ENCODE results near the gene ADCY2.

GRCh38 chr5:7679663-7680062, 283.7 kb downstream of the ADCY2 start:
- no peak for TF ChIP-seq ZBTB7A (IDR thresholded peaks at IDR 0.05; ENCODE audit: borderline replicate concordance, control insufficient read depth, low read depth, low read length)
- no peak for TF ChIP-seq ESRRB (CRISPR knock-in tag; IDR thresholded peaks at IDR 0.05; ENCODE audit: borderline replicate concordance)
- no peak for TF ChIP-seq JUNB (CRISPR knock-in tag; conservative IDR thresholded peaks at IDR 0.05)
- TF ChIP-seq CBFA2T2 (conservative IDR thresholded peaks at IDR 0.05): no peak
- no peak for TF ChIP-seq CBX3 (IDR thresholded peaks at IDR 0.05; ENCODE audit: borderline replicate concordance in 1 of 2, low read length in 2 of 2)
- TF ChIP-seq RAD21 (CRISPR knock-in tag; conservative IDR thresholded peaks at IDR 0.05 in 1 of 2, IDR thresholded peaks at IDR 0.05 in 1 of 2): no peak
- no peak for TF ChIP-seq ZFPM2 (CRISPR knock-in tag; IDR thresholded peaks at IDR 0.05)
- no peak for TF ChIP-seq MAX (CRISPR knock-in tag; IDR thresholded peaks at IDR 0.05)
- no peak for TF ChIP-seq ZNF197 (CRISPR knock-in tag; IDR thresholded peaks at IDR 0.05; ENCODE audit: low read depth)
- TF ChIP-seq ZNF133 (CRISPR knock-in tag; IDR thresholded peaks at IDR 0.05): no peak
- no peak for TF ChIP-seq CTCF (IDR thresholded peaks at IDR 0.05 in 2 of 3, conservative IDR thresholded peaks at IDR 0.05 in 1 of 3; ENCODE audit: insufficient read depth in 2 of 3, low read depth in 1 of 3, low read length in 3 of 3)
- TF ChIP-seq NUFIP1 (IDR thresholded peaks at IDR 0.05; ENCODE audit: partially characterized antibody): no peak
- no peak for TF ChIP-seq SREBF2 (CRISPR knock-in tag; IDR thresholded peaks at IDR 0.05)

All from K562 (cell line).